Large intestine (tissue), 3 donors: ENCODE measurements around the gene TAF8. TPM values are rescaled to one million over a fixed set of nuclear protein-coding genes. Genes with fewer than 3 reads are reported as not detected.

Source experiments
- DNase-seq, 2 donors: peaks; one replicate each; pipeline versions ENCODE4 v3.0.0 to v3.0.0-alpha.2; 2013
- H3K27ac ChIP-seq: one replicate; pipeline ENCODE4 v1.5.1; 2013; ENCODE audit warnings: low read length
- H3K27me3 ChIP-seq: 2 replicates; pipeline ENCODE4 v1.6.1; 2013; ENCODE audit warnings: low read length; ENCODE audit not compliant: control insufficient read depth, insufficient read depth
- H3K36me3 ChIP-seq: 2 replicates; pipeline ENCODE4 v1.6.1; 2013; ENCODE audit warnings: low read length; ENCODE audit not compliant: control insufficient read depth, insufficient read depth
- H3K4me1 ChIP-seq: one replicate; pipeline ENCODE4 v1.6.1; 2013; ENCODE audit warnings: low read length; ENCODE audit not compliant: control insufficient read depth, insufficient read depth
- H3K4me3 ChIP-seq: one replicate; pipeline ENCODE4 v1.5.1; 2013; ENCODE audit warnings: low read length
- H3K9me3 ChIP-seq: one replicate; pipeline ENCODE4 v1.6.1; 2013; ENCODE audit warnings: mild to moderate bottlenecking, low read depth, low read length, moderate library complexity; ENCODE audit not compliant: control insufficient read depth
- WGBS: methylation state at CpG from one replicate; pipeline ENCODE4 v1.1.5; 2013; ENCODE audit warnings: low lambda C conversion rate; ENCODE audit not compliant: insufficient coverage; 5-methylcytosine and 5-hydroxymethylcytosine counted together
- polyA plus RNA-seq: library from polyadenylated mRNA; unstranded; fragments of 120-200 nt; gene quantifications from one replicate; pipeline ENCODE4 v1.2.1, GENCODE V29; 2013

The TAF8 gene
- polyA plus RNA-seq, 1 donor = 32.7 TPM

GRCh38 chr6:42105709-42106108 is 55.4 kb downstream of the TAF8 start:
- Histone ChIP-seq H3K9me3 (no peaks in the 10 kb centered on the region), H3K4me1 (peaks cover 63% of the 10 kb centered on the region), H3K36me3 (peaks cover 42% of the 10 kb centered on the region), H3K4me3 (no peak overlapping the region), H3K27ac (peak overlapping the region; percentile 94), H3K27me3 (no peaks in the 10 kb centered on the region)
- no CpG with 5 or more reads among the region's 1 CpG for WGBS
- DNase-seq = no peak

GRCh38 chr6:42106112-42107023 is 56.0 kb downstream of the TAF8 start:
- DNase-seq = peak; percentile 82 to 91
- H3K36me3 ChIP-seq = peaks cover 42% of the 10 kb centered on the region

GRCh38 chr6:42108071-42108470 is 57.7 kb downstream of the TAF8 start:
- Histone ChIP-seq H3K9me3 (no peaks in the 10 kb centered on the region), H3K36me3 (peaks cover 40% of the 10 kb centered on the region), H3K4me1 (peaks cover 53% of the 10 kb centered on the region), H3K27ac (peak overlapping the region; percentile 34), H3K4me3 (no peak overlapping the region), H3K27me3 (no peaks in the 10 kb centered on the region)
- no peak for DNase-seq
- WGBS = no CpG with 5 or more reads among the region's 2 CpGs

More at GRCh38 chr6:42106112-42107023, 56.0 kb downstream of the TAF8 start:
- Histone ChIP-seq H3K4me1 (peaks cover 56% of the 10 kb centered on the region), H3K27ac (peak overlapping the region; percentile 94), H3K9me3 (no peaks in the 10 kb centered on the region), H3K27me3 (no peaks in the 10 kb centered on the region), H3K4me3 (no peak overlapping the region)
- no CpG with 5 or more reads among the region's 19 CpGs for WGBS

GRCh38 chr6:42110683-42111082 is 60.4 kb downstream of the TAF8 start:
- Histone ChIP-seq H3K9me3 (no peaks in the 10 kb centered on the region), H3K4me1 (peaks cover 45% of the 10 kb centered on the region), H3K4me3 (no peak overlapping the region), H3K27me3 (no peaks in the 10 kb centered on the region), H3K27ac (no peak overlapping the region), H3K36me3 (peaks cover 25% of the 10 kb centered on the region)
- DNase-seq = no peak
- WGBS = 86% methylated on average over 1 of the region's 3 CpGs

GRCh38 chr6:42112351-42112750 is 62.0 kb downstream of the TAF8 start:
- no CpG with 5 or more reads among the region's 1 CpG for WGBS
- Histone ChIP-seq H3K27me3 (no peaks in the 10 kb centered on the region), H3K27ac (peak overlapping the region; percentile 95), H3K9me3 (no peaks in the 10 kb centered on the region), H3K36me3 (peaks cover 30% of the 10 kb centered on the region), H3K4me3 (no peak overlapping the region), H3K4me1 (peaks cover 47% of the 10 kb centered on the region)
- DNase-seq = no peak

GRCh38 chr6:42113936-42114636 is 63.8 kb downstream of the TAF8 start:
- H3K4me3 ChIP-seq = no peak overlapping the region
- peaks cover 59% of the 10 kb centered on the region for H3K4me1 ChIP-seq
- peak overlapping the region; percentile 95 for H3K27ac ChIP-seq
- peak; percentile 83 to 94 for DNase-seq
- peaks cover 19% of the 10 kb centered on the region for H3K36me3 ChIP-seq
- H3K9me3 ChIP-seq = no peaks in the 10 kb centered on the region
- whole genome bisulfite sequencing = no CpG with 5 or more reads among the region's 5 CpGs
- no peaks in the 10 kb centered on the region for H3K27me3 ChIP-seq

- H3K27ac ChIP-seq = peak overlapping the region; percentile 99
- no peaks in the 10 kb centered on the region for H3K27me3 ChIP-seq
- no peak for DNase-seq
- H3K36me3 ChIP-seq = peaks cover 22% of the 10 kb centered on the region
- no peaks in the 10 kb centered on the region for H3K9me3 ChIP-seq
- no CpG with 5 or more reads among the region's 3 CpGs for WGBS
- no peak overlapping the region for H3K4me3 ChIP-seq
- H3K4me1 ChIP-seq = peaks cover 73% of the 10 kb centered on the region
Observed at GRCh38 chr6:42117843-42118161, 67.5 kb downstream of the TAF8 start.

GRCh38 chr6:42118162-42119001 is 68.1 kb downstream of the TAF8 start:
- no peak overlapping the region for H3K4me3 ChIP-seq
- DNase-seq = peak; percentile 95 to 97
- no CpG with 5 or more reads among the region's 10 CpGs for WGBS
- H3K4me1 ChIP-seq = peaks cover 70% of the 10 kb centered on the region
- H3K27me3 ChIP-seq = no peaks in the 10 kb centered on the region
- H3K27ac ChIP-seq = peak overlapping the region; percentile 99
- H3K9me3 ChIP-seq = no peaks in the 10 kb centered on the region
- H3K36me3 ChIP-seq = peaks cover 19% of the 10 kb centered on the region

GRCh38 chr6:42120895-42121865 is 70.9 kb downstream of the TAF8 start:
- peaks cover 60% of the 10 kb centered on the region for H3K4me1 ChIP-seq
- H3K36me3 ChIP-seq = peaks cover 43% of the 10 kb centered on the region
- peak in 1 of 2 donors; percentile 46 for DNase-seq
- no peak overlapping the region for H3K4me3 ChIP-seq
- peak overlapping the region; percentile 76 for H3K27ac ChIP-seq
- no CpG with 5 or more reads among the region's 8 CpGs for WGBS
- H3K27me3 ChIP-seq = no peaks in the 10 kb centered on the region
- no peaks in the 10 kb centered on the region for H3K9me3 ChIP-seq
